ENCODE data around the gene MERTK. TPM values are rescaled to one million over a fixed set of nuclear protein-coding genes. Genes with fewer than 3 reads are reported as not detected.
"Not testable (repeated sequence)": the region's sequence is repeated elsewhere in the genome, so short reads cannot be mapped to it uniquely, and the experiment has no call there.

MERTK gene
- total RNA-seq, 1 donor from 2014 or later, result 0.29 TPM

- intact Hi-C loops (cut with micrococcal nuclease), result no loop called here
Measured at GRCh38 chr2:112035786-112036185, 137.4 kb downstream of the MERTK start.

DNA sequence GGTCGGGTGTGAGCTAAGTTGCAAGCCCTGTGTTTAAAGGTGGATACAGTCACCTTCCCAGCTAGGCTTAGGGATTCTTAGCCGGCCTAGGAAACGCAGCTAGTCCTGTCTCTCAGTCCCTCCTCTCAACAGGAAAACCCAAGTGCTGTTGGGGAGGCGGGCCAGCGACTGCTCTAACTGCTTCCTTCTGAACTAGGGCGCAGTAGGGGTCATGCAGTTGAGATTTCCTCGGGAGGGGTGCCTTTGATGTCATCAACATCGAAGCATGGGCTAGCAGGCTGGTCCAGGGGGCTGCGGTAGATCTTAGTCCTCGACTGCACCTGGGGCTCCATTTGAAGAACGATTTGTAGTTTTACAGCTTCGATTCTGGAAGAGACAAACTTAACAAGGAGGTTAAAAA is 141.1 kb downstream of the MERTK start:
- intact Hi-C loops (cut with micrococcal nuclease), result not testable (repeated sequence)

DNA sequence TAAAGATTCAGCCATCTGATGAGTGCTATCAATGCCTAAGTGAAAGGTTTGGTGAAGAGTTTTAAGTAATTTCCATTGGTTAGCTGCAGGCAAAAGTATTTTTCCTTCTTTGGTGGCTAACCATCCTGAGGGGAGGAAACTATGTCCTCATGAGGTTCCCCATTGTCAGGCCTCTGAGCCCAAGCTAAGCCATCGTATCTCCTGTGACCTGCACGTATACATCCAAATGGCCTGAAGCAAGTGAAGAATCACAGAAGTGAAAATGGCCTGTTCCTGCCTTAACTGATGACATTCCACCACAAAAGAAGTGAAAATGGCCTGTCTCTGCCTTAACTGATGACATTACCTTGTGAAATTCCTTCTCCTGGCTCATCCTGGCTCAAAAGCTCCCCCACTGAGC is 141.7 kb downstream of the MERTK start:
- intact Hi-C loops (cut with micrococcal nuclease), result not testable (repeated sequence)

GRCh38 chr2:112041460-112041859 is 143.1 kb downstream of the MERTK start:
- intact Hi-C loops (cut with micrococcal nuclease), result not testable (repeated sequence)

DNA sequence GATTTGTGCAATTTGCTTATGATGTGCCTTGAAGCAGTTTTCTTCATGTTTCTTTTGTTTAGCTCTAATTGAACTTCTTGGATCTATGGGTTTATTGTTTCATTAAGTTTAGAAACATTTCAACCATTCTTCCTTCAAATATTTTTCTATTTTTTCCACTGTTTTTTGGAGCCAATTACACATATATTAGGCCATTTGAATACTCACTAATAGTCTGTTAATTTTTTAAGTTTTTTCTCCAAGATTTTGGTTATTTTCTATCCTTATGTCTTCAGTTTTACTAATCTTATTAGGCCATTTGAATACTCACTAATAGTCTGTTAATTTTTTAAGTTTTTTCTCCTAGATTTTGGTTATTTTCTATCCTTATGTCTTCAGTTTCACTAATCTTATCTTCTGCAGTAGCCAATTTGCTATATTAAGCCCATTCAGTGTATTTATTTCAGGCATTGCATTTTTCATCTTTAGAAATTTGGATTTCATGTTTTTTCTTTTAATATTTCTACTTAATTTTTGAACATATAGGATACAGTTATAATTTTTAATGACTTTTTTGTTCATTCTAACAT is 147.1 kb downstream of the MERTK start:
- intact Hi-C loops (cut with micrococcal nuclease), result no loop called here

GRCh38 chr2:112046231-112046630 is 147.8 kb downstream of the MERTK start:
- intact Hi-C loops (cut with micrococcal nuclease), result no loop called here

DNA sequence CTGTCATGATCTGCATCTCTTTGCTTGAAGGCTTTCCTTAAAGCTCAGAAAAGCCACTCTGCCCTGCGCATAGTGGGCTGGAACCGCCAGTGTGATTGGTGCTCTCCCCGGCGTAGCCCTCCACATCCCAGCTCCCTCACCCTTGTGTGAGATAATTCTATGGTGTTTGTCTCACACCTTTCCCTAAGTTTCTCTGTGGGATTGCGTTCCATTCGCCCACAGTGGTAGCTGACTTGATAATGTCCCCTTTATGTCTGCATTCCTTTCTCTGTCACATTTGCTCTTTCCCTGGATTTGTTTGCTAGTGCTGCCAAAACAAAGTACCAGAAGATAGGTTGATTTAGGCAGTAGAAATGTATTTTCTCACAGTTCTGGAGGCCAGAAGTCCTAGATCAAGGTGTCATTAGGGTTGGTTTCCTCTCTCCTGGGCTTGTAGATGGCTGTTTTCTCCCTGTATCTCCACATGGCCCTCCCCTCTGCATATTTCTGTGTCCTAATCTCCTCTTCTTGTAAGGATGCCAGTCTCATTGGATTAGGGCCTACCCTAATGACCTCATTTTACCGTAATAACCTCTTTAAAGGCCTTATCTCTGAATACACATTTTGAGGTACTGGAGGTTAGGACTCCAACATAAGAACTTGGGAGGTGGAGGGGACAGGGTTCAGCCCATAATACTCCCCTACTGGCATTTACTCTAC is 149.3 kb downstream of the MERTK start:
- intact Hi-C loops (cut with micrococcal nuclease), result loop anchor here (1.0 kb wide), 1 partner anchor 160 kb away; no protein-coding TSS in a partner anchor

DNA sequence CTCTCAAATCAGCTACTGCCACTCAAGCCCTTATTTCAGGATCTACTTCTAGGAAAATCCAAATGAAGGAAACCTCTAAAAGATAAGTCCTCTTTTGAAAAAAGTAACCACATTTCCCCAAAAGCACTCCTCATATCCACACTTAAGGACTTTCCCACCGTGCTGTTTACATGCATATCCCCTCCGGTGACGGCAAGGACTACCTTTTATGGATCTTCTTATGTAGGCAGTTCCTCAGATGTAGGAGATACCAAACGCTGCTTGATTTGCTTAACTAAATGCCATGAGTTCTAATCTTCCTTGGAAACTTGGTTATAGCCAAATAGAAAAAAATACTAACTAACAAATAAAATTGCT is 149.8 kb downstream of the MERTK start:
- intact Hi-C loops (cut with micrococcal nuclease), result loop anchor here (1.0 kb wide), 1 partner anchor 161 kb away; no protein-coding TSS in a partner anchor

DNA sequence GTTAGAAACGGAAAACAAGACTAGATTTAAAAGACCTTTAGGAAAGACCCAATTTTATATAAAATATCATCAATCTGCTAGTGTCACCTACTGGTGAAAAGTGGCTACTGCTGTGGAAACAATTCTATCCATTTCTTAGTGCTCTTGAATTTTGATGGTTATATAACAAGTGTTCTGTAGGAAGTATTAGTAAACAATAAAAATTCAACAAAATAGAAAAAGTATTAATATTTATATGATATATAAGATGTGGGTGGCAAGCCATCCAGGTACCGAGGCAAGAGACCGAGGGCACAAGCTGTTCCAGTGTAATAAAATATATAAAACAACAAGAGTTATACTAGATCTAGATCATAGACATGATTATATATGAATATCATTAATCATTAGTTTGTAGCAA is 150.5 kb downstream of the MERTK start:
- intact Hi-C loops (cut with micrococcal nuclease), result loop anchor here (1.0 kb wide), 2 partner anchors 162 to 384 kb away; partner anchors contain the start of gene RGPD8

- intact Hi-C loops (cut with micrococcal nuclease), result loop anchor here (10.0 kb wide), 1 partner anchor 1124 kb away; the partner anchor contains the start of gene PSD4
Measured at GRCh38 chr2:112050316-112050715, 151.9 kb downstream of the MERTK start.

- intact Hi-C loops (cut with micrococcal nuclease), result loop anchor here (1.0 to 10.0 kb wide), 7 partner anchors 134 to 1121 kb away; partner anchors contain the start of genes ANAPC1, BCL2L11, CKAP2L and PSD4
Measured at GRCh38 chr2:112053917-112054846, 155.8 kb downstream of the MERTK start.

GRCh38 chr2:112054847-112055729 is 156.7 kb downstream of the MERTK start, which contains the start of gene TMEM87B:
Gene TMEM87B (plus strand): TSS chr2:112055269. CDS start chr2:112055592, 323 bp downstream.
- intact Hi-C loops (cut with micrococcal nuclease), result loop anchor here (1.0 to 10.0 kb wide), 14 partner anchors 42 to 1120 kb away; partner anchors contain the start of genes ANAPC1, BCL2L11, CHCHD5 and CKAP2L

- intact Hi-C loops (cut with micrococcal nuclease), result loop anchor here (1.0 to 10.0 kb wide), 11 partner anchors 8 to 1119 kb away; partner anchors contain the start of genes BCL2L11, CHCHD5, POLR1B and PSD4
Measured at GRCh38 chr2:112055730-112056625, 157.6 kb downstream of the MERTK start.

DNA sequence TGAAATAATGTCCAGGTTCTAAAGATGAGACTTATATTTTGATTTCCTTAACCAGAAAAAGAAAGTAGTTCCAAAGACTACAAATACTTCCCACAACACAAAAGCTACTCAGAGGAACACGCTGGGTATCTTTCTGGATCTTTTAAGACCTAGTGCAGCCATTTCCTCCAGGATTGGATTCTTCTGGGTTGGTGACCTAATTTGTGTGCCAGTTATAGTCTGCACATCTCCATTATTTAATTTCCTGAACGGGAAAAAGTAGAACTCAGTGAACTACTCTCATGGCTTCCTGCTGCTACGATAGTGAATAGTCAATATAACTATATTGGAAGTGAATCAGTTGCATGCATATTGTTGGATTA is 158.2 kb downstream of the MERTK start:
- intact Hi-C loops (cut with micrococcal nuclease), result loop anchor here (1.0 to 10.0 kb wide), 3 partner anchors 8 to 1118 kb away; partner anchors contain the start of gene PSD4

- intact Hi-C loops (cut with micrococcal nuclease), result loop anchor here (5.0 to 10.0 kb wide), 2 partner anchors 38 to 1115 kb away; partner anchors contain the start of gene PSD4
Measured at GRCh38 chr2:112059671-112060070, 161.3 kb downstream of the MERTK start.

DNA sequence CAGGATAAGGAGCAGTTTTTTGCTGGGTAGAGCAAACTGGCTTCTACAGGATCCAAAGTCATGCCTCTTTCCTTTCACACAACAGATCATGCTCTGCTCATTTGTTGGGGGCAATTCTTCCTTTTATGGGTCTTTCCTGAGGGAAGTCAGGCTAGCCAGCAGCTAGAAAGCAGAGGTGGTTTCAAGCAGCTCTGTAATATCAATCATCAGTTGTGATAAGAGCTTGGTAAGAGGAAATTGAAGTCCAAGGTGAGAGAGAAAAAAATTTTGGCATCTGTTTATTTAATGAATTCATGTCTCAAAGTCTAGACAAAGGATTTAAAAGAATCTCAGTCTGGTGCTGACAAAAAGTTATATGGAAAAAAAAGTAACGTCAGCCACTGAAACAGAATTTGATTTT is 162.9 kb downstream of the MERTK start:
- intact Hi-C loops (cut with micrococcal nuclease), result no loop called here

- intact Hi-C loops (cut with micrococcal nuclease), result no loop called here
Measured at GRCh38 chr2:112061840-112062239, 163.4 kb downstream of the MERTK start.

DNA sequence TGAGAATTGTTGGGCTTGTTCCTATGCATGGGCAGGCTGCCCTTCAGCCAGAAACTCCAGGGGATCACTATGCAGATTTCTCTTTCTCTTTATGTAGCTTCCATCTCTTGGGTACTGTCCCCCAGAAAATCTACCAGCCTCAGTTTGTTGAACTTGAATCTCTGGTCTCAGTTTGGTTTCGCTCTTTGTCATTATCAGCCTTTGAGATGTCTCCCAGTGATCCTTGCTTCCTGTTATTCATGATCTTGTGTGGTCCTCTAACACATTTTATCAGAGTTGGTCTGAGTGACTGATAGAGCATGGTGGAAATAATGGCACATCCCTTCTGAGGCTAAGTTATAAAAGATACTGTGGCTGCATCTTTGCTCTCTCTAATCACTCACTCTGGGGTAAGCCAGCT is 164.5 kb downstream of the MERTK start:
- intact Hi-C loops (cut with micrococcal nuclease), result no loop called here

DNA sequence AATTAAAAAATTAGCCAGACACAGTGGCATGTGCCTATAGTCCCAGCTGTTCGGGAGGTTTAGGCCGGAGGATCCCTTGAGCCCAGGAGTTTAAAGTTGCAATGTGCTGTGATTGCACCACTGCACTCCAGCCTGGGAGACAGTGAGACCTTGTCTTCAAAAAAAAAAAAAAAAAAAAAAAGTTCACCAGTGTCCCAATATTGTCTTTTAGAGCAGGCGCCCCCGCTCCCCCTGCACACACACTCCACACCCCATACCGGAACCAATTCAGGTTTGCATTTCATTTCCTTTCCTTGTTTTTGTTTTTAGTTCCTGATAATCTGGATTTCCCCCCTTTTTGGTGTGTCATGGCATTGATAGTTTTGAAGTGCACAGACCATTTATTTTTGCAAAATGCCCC is 167.1 kb downstream of the MERTK start:
- intact Hi-C loops (cut with micrococcal nuclease), result no loop called here
